Measurements from ENCODE around the gene KDM7A. TPM values are rescaled to one million over a fixed set of nuclear protein-coding genes. Genes with fewer than 3 reads are reported as not detected.
"Not testable (repeated sequence)": the region's sequence is repeated elsewhere in the genome, so short reads cannot be mapped to it uniquely, and the experiment has no call there.

The KDM7A gene
- polyA plus RNA-seq, 2 of the 4 experiments (the other 2 are of a cell fraction) = 1.4 to 4.1 TPM

DNA sequence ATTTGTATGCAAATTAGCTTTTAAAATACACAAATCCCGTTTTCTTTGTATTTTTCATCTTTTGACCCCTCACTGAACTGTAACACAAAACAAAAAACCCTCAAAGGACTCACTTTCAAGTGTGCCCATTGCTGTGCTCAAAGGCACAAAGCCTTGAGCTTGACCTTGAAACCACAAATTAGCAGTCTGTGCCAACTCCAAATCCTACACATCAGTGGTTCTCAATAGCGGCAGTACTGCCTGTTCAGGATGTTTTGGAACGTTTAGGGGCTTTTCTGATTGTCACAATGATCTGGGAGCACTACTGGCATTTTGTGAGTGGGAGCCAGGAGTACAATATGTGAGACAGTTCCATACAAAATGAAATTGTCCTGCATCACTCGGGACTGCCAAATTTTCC lies 55.5 kb downstream of the KDM7A start (continued):
- no peak for TF ChIP-seq ZC3H11A (IDR thresholded peaks at IDR 0.05)

GRCh38 chr7:140114817-140115216 lies 62.0 kb downstream of the KDM7A start:
- POLR2A ChIA-PET; H3K27ac ChIP-seq; H3K4me3 ChIP-seq; H3K4me2 ChIP-seq; DNase-seq (ENCODE audit: low read depth in 1 of 2, low spot score in 1 of 2); FAIRE-seq; H3K4me1 ChIP-seq; H3K9me3 ChIP-seq; ATAC-seq; CTCF ChIA-PET: not testable (repeated sequence)
- WGBS (ENCODE audit: missing lambda C conversion rate) = 100% methylated on average over 2 of the region's 31 CpGs

DNA sequence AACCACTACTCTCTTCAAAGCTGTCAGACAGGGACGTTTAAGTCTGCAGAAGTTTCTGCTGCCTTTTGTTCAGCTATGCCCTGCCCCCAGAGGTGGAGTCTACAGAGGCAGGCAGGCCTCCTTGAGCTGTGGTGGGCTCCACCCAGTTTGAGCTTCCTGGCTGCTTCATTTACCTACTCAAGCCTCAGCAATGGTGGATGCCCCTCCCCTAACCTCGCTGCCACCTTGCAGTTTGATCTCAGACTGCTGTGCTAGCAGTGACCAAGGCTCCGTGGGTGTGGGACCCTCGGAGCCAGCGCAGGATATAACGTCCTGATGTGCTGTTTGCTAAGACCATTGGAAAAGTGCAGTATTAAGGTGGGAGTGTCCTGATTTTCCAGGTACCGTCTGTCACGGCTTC lies 68.0 kb downstream of the KDM7A start:
- POLR2A ChIA-PET, ATAC-seq: not testable (repeated sequence)
- WGBS (ENCODE audit: missing lambda C conversion rate) = 93% methylated on average over 7 of the region's 8 CpGs

GRCh38 chr7:140096459-140096858 lies 80.3 kb downstream of the KDM7A start:
- 68% methylated on average over 4 of the region's 4 CpGs for WGBS (ENCODE audit: missing lambda C conversion rate)
- TF ChIP-seq CHD2 (IDR thresholded peaks at IDR 0.05; ENCODE audit: low read length, partially characterized antibody) = no peak
- TF ChIP-seq HMGXB4 (CRISPR knock-in tag; IDR thresholded peaks at IDR 0.05; ENCODE audit: borderline replicate concordance) = no peak
- TF ChIP-seq ZSCAN20 (CRISPR knock-in tag; IDR thresholded peaks at IDR 0.05) = no peak
- TF ChIP-seq, protein P1, sequence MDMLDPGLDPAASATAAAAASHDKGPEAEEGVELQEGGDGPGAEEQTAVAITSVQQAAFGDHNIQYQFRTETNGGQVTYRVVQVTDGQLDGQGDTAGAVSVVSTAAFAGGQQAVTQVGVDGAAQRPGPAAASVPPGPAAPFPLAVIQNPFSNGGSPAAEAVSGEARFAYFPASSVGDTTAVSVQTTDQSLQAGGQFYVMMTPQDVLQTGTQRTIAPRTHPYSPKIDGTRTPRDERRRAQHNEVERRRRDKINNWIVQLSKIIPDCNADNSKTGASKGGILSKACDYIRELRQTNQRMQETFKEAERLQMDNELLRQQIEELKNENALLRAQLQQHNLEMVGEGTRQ (IDR thresholded peaks at IDR 0.05) = no peak
- no peak for TF ChIP-seq MYC (IDR thresholded peaks at IDR 0.05; ENCODE audit: borderline replicate concordance, low read length)
- no peak for TF ChIP-seq RCOR1 (IDR thresholded peaks at IDR 0.05; ENCODE audit: low read depth, low read length)
- no peak for TF ChIP-seq FOSB (CRISPR knock-in tag; IDR thresholded peaks at IDR 0.05)
- TF ChIP-seq EP300 (IDR thresholded peaks at IDR 0.05) = no peak
- no peak for TF ChIP-seq E2F6 (IDR thresholded peaks at IDR 0.05; ENCODE audit: borderline replicate concordance, low read depth)
- TF ChIP-seq HEYL (CRISPR knock-in tag; IDR thresholded peaks at IDR 0.05) = no peak
- no peak for TF ChIP-seq ATOH8 (CRISPR knock-in tag; IDR thresholded peaks at IDR 0.05; ENCODE audit: low read depth)
- TF ChIP-seq, protein P2, sequence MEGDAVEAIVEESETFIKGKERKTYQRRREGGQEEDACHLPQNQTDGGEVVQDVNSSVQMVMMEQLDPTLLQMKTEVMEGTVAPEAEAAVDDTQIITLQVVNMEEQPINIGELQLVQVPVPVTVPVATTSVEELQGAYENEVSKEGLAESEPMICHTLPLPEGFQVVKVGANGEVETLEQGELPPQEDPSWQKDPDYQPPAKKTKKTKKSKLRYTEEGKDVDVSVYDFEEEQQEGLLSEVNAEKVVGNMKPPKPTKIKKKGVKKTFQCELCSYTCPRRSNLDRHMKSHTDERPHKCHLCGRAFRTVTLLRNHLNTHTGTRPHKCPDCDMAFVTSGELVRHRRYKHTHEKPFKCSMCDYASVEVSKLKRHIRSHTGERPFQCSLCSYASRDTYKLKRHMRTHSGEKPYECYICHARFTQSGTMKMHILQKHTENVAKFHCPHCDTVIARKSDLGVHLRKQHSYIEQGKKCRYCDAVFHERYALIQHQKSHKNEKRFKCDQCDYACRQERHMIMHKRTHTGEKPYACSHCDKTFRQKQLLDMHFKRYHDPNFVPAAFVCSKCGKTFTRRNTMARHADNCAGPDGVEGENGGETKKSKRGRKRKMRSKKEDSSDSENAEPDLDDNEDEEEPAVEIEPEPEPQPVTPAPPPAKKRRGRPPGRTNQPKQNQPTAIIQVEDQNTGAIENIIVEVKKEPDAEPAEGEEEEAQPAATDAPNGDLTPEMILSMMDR (IDR thresholded peaks at IDR 0.05) = no peak
- no peak for TF ChIP-seq HOXB13 (CRISPR knock-in tag; IDR thresholded peaks at IDR 0.05; ENCODE audit: low read depth)
- TF ChIP-seq KDM1A (IDR thresholded peaks at IDR 0.05; ENCODE audit: low read depth) = no peak
- no peak for TF ChIP-seq HOXA7 (CRISPR knock-in tag; IDR thresholded peaks at IDR 0.05)
- TF ChIP-seq SMC3 (IDR thresholded peaks at IDR 0.05) = no peak
- TF ChIP-seq, protein P3, sequence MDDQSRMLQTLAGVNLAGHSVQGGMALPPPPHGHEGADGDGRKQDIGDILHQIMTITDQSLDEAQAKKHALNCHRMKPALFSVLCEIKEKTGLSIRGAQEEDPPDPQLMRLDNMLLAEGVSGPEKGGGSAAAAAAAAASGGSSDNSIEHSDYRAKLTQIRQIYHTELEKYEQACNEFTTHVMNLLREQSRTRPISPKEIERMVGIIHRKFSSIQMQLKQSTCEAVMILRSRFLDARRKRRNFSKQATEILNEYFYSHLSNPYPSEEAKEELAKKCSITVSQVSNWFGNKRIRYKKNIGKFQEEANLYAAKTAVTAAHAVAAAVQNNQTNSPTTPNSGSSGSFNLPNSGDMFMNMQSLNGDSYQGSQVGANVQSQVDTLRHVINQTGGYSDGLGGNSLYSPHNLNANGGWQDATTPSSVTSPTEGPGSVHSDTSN (IDR thresholded peaks at IDR 0.05) = no peak
- no peak for TF ChIP-seq MAZ (IDR thresholded peaks at IDR 0.05; ENCODE audit: borderline replicate concordance, low read depth, low read length)
- DNase-seq (ENCODE audit: low read depth in 1 of 2, low spot score in 1 of 2) = no peak
- POLR2A ChIA-PET = no interaction called here
- no peak overlapping the region for H3K4me3 ChIP-seq
- no peaks in the 10 kb centered on the region for H3K4me1 ChIP-seq
- CTCF ChIA-PET = no interaction called here
- H3K27ac ChIP-seq = no peak overlapping the region
- no peaks in the 10 kb centered on the region for H3K9me3 ChIP-seq
- no peak for FAIRE-seq
- no peak for ATAC-seq
- no peak overlapping the region for H3K4me2 ChIP-seq

More for the DNA sequence above, 68.0 kb downstream of the KDM7A start:
- H3K27ac ChIP-seq; FAIRE-seq; H3K4me3 ChIP-seq; H3K4me1 ChIP-seq; DNase-seq (ENCODE audit: low read depth in 1 of 2, low spot score in 1 of 2); H3K4me2 ChIP-seq; H3K9me3 ChIP-seq; CTCF ChIA-PET: not testable (repeated sequence)

All from A549 (cell line).